Gastrocnemius medialis (tissue), 4 donors: Measurements from ENCODE around the gene ARL15.

Source experiments
- POLR2A ChIP-seq, 2 donors: fragments of 450-650 bp; IDR thresholded peaks; one replicate each; pipeline ENCODE4 v1.6.1; 2017; ENCODE audit warnings: antibody characterized with exemption in 2 of 2, mild to moderate bottlenecking in 2 of 2, moderate library complexity in 2 of 2
- TF ChIP-seq, protein P1 (sequence below), 5 experiments: fragments of 450-650 bp in 3 of 5; fragments of 200-600 bp in 2 of 5; sonication (generic) in 2 of 5; IDR thresholded peaks in 4 of 5; conservative IDR thresholded peaks in 1 of 5; 1 replicate in 4 of 5; 2 replicates in 1 of 5; pipeline ENCODE4 v1.5.1; 2016 to 2019; ENCODE audit warnings: antibody characterized with exemption in 5 of 5, mild to moderate bottlenecking in 3 of 5, moderate library complexity in 3 of 5

DNA sequence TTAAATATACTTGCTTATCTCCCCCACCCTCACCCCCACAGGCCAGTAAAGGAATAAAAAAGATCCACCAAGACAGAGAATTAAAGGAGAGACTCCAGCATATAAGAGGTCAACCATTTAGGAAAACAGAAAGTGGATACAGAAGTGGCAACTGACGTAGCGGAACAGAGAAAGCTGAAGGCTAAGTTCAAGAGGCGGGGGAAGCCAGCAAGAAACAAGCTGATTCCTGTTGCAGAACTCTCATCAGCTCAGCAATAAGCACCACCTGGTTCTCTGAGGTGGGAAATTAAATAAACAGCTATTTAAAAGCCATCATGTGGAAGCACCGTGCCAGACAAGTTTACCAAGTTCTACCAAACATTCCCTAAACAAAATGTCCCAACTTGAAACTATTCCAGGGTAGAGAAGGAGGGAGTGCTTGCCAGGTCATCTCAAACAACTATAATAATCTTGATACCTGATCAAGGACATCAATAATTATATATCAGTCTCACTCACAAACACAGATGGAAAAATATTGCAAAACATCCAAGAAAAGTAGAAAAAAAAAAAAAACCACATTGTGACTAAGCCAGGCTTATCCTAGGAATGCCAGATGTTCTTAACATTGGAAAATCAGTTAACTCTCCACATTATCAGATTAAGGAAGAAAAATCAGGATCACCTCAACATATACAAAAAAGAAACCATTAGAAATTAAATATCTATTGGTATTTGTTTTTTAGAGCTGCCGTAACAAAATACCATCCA is 7.3 kb upstream of the ARL15 start:
- TF ChIP-seq, protein P1, sequence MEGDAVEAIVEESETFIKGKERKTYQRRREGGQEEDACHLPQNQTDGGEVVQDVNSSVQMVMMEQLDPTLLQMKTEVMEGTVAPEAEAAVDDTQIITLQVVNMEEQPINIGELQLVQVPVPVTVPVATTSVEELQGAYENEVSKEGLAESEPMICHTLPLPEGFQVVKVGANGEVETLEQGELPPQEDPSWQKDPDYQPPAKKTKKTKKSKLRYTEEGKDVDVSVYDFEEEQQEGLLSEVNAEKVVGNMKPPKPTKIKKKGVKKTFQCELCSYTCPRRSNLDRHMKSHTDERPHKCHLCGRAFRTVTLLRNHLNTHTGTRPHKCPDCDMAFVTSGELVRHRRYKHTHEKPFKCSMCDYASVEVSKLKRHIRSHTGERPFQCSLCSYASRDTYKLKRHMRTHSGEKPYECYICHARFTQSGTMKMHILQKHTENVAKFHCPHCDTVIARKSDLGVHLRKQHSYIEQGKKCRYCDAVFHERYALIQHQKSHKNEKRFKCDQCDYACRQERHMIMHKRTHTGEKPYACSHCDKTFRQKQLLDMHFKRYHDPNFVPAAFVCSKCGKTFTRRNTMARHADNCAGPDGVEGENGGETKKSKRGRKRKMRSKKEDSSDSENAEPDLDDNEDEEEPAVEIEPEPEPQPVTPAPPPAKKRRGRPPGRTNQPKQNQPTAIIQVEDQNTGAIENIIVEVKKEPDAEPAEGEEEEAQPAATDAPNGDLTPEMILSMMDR (IDR thresholded peaks at IDR 0.05 in 4 of 5, conservative IDR thresholded peaks at IDR 0.05 in 1 of 5): no peak
- TF ChIP-seq POLR2A (IDR thresholded peaks at IDR 0.05): no peak
